ENCODE data around the gene B4GALNT1. TPM values are rescaled to one million over a fixed set of nuclear protein-coding genes. Genes with fewer than 3 reads are reported as not detected.
A peak's percentile ranks its signal among the peaks of the same experiment; 100 is the strongest.

Gene B4GALNT1
- total and polyA plus RNA-seq, 2 of the 13 experiments (the other 11 are each of a cell fraction or from before 2014, with no cell fraction given), result 4.5 to 5.4 TPM

GRCh38 chr12:57604454-57604991 is 28.5 kb downstream of the B4GALNT1 start, which contains the start of gene DTX3 (continued):
- TF ChIP-seq ZNF124 (CRISPR knock-in tag; IDR thresholded peaks at IDR 0.05) (no peak), TCF7 (IDR thresholded peaks at IDR 0.05; ENCODE audit: low read depth) (no peak), CREM (IDR thresholded peaks at IDR 0.05) (no peak), CREM (CRISPR knock-in tag; IDR thresholded peaks at IDR 0.05) (no peak), ZMAT5 (CRISPR knock-in tag; IDR thresholded peaks at IDR 0.05; ENCODE audit: borderline replicate concordance, low read depth) (no peak)

DNA sequence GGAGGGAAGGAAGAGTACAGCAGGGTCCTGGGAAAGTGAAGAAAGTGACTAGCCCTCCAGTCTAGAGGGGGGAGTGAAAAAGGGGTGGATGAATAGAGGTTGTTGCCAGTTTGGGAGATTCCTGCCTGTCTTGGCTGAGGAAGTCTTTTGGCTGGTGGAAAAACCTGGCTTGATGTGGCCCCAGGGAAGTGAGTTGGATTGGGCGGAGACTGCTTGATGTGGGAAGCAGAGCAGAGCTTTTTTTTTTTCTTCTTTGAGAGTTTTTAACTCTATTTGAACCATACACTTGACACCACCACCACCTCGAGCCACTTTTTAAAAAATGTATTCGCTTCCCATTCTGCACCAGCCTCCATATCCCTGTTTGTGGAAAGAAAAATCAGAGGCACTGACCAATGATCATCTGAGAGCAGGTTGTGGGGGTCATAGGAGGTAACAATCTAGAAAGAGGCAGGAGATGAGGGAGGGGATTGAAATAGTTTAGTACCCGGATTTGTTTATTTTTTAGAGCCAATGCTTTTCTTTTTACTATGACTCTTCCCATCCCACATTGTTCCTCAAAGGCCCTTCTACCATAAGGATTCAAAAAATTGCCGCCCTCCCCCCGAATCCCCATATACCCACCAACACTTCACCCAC is 29.1 kb downstream of the B4GALNT1 start:
- Histone ChIP-seq H3K27ac (ENCODE audit: extremely low read length, insufficient read depth, low read length) (peak overlapping the region; percentile 26), H3K79me2 (ENCODE audit: insufficient read depth, low read length) (no peaks in the 10 kb centered on the region), H3K9me3 (ENCODE audit: low read length) (no peaks in the 10 kb centered on the region), H2AFZ (ENCODE audit: low read length) (no peak overlapping the region), H3K4me3 (replicated peaks in 1 of 3; ENCODE audit: insufficient read depth in 1 of 3, low read depth in 2 of 3, low read length in 3 of 3) (peak overlapping the region; percentile 79 to 84 (median 80); a peak in 5 of 6 replicates), H4K20me1 (ENCODE audit: insufficient read depth, low read length) (no peaks in the 10 kb centered on the region; the same call in 1 of the 2 replicates), H3K4me2 (ENCODE audit: low read depth, low read length) (peak overlapping the region; percentile 78), H3K36me3 (replicated peaks in 1 of 2; ENCODE audit: control insufficient read depth in 1 of 2, insufficient read depth in 2 of 2, low read length in 2 of 2) (peaks cover 8 to 13% of the 10 kb centered on the region in 2 experiments; a peak in 3 of 5 replicates), H3K27me3 (ENCODE audit: control insufficient read depth in 1 of 2, insufficient read depth in 2 of 2, low read length in 2 of 2) (peaks cover 0 to 9% of the 10 kb centered on the region in 2 experiments; a peak in 1 of 5 replicates), H3K4me1 (ENCODE audit: insufficient read depth, low read length) (peaks cover 27% of the 10 kb centered on the region), H3K9ac (ENCODE audit: insufficient read depth, low read depth, low read length) (peak overlapping the region; percentile 60)
- no peak for DNase-seq (ENCODE audit: low spot score)
- in situ Hi-C loops (cut with HindIII; ENCODE audit: extremely low pct_ligation_motif_present, low pct_unique_long_range_greater_than_20kb) (no loop called here), intact Hi-C loops (cut with micrococcal nuclease; ENCODE audit: unreplicated experiment) (no loop called here)
- ChIA-PET POLR2A (interaction anchor here (0.9 to 5.4 kb wide), 4 partner anchors 12 to 81 kb away, joined by 3 to 26 read pairs (median 4); partner anchors contain the start of gene PIP4K2C), CTCF (ENCODE audit: low intra/inter-chr PET ratio, low total read pairs) (no interaction called here)
- 64% methylated on average over 6 of the region's 6 CpGs for WGBS (ENCODE audit: low lambda C conversion rate)
- TF ChIP-seq AHR (CRISPR knock-in tag; IDR thresholded peaks at IDR 0.05), result no peak
- TF ChIP-seq, protein P1, sequence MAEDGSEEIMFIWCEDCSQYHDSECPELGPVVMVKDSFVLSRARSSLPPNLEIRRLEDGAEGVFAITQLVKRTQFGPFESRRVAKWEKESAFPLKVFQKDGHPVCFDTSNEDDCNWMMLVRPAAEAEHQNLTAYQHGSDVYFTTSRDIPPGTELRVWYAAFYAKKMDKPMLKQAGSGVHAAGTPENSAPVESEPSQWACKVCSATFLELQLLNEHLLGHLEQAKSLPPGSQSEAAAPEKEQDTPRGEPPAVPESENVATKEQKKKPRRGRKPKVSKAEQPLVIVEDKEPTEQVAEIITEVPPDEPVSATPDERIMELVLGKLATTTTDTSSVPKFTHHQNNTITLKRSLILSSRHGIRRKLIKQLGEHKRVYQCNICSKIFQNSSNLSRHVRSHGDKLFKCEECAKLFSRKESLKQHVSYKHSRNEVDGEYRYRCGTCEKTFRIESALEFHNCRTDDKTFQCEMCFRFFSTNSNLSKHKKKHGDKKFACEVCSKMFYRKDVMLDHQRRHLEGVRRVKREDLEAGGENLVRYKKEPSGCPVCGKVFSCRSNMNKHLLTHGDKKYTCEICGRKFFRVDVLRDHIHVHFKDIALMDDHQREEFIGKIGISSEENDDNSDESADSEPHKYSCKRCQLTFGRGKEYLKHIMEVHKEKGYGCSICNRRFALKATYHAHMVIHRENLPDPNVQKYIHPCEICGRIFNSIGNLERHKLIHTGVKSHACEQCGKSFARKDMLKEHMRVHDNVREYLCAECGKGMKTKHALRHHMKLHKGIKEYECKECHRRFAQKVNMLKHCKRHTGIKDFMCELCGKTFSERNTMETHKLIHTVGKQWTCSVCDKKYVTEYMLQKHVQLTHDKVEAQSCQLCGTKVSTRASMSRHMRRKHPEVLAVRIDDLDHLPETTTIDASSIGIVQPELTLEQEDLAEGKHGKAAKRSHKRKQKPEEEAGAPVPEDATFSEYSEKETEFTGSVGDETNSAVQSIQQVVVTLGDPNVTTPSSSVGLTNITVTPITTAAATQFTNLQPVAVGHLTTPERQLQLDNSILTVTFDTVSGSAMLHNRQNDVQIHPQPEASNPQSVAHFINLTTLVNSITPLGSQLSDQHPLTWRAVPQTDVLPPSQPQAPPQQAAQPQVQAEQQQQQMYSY (CRISPR knock-in tag; IDR thresholded peaks at IDR 0.05), result peak; percentile 76; the same call in 1 of the 2 replicates
- no peak for FAIRE-seq
- no peak for ATAC-seq
- no TSS peak for BruUV-seq (replicated peaks)
